ENCODE data around the gene EPHB2.
"Not testable (repeated sequence)": the region's sequence is repeated elsewhere in the genome, so short reads cannot be mapped to it uniquely, and the experiment has no call there.

Gene EPHB2

DNA sequence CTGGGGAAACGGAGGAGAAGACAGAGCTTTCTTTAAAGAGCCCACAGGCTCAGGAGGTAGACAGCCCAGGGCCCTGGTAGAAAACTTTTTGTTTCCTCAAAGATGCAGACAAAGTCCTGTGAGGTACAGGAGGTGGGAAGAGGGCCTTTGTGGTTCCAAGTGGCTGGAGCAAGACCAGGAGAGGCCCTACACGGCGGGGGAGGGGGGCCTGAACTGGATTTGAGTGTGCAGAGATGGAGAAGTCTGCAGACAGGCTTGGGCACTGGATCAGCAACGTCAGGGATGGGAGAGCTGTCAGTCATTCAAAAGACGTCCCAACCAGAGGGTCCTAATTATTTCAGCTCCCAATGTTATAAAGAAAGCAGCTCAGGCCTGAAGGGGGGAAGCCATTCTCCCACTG lies 126.2 kb downstream of the EPHB2 start:
- no peak for DNase-seq (ENCODE audit: low read depth, low spot score)

DNA sequence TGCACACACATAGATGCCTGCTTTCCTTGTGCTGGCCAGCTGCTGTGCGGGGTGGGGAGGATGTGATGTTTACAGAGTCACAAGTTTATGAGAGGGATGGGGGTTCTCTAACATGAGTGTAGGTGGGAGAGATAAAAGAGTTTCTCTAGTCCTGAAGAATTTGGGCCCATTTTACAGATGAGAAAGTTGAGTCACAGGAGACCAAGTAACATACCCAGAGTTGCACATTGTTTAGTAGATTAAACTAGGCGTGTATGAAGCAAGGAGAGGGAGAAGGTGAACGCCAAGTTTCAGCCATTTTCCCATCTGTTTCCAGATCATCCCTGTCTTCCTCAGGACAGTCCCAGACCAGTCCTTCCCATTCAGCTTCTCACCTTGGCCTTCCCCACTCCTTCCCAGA lies 126.7 kb downstream of the EPHB2 start:
- no peak for DNase-seq (ENCODE audit: low read depth, low spot score)

DNA sequence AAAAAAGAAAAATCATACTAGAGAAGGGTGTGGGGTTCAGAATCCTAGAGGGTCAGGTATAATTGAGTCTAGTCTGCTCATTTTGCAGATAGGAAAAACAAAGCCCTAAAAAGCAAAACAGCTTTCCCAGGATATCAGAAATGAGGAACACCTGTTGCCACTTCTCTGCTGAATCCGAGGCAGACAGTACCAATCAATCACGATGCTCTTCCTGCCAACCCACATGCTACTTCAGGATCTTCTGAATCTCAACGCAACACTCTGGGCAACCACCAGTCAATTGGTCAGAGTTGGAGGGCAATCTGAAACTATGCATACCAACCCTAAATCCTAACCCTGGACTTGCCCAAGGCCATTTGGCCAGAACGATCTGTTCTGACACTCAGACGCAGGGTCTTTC lies 128.3 kb downstream of the EPHB2 start:
- no peak for DNase-seq (ENCODE audit: low read depth, low spot score)

DNA sequence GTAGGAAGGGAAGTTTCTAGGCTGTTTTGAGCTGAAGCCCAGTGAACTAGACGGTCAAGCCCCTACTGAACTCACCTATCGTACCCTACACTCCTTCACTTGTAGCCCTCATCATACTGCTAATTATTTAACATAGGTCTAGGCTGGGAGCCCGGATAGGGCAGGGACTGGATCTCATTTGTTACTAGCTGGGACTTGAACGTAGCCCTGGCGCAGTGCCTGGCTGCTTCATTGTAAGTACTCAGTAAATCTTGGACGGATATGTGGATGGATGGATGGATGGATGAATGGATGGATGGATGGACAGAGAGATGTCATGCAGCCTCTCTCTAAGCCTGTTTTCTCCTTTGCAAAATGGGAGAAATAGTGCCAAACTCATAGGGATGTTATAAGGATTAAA lies 129.2 kb downstream of the EPHB2 start:
- DNase-seq (ENCODE audit: low read depth, low spot score): no peak

DNA sequence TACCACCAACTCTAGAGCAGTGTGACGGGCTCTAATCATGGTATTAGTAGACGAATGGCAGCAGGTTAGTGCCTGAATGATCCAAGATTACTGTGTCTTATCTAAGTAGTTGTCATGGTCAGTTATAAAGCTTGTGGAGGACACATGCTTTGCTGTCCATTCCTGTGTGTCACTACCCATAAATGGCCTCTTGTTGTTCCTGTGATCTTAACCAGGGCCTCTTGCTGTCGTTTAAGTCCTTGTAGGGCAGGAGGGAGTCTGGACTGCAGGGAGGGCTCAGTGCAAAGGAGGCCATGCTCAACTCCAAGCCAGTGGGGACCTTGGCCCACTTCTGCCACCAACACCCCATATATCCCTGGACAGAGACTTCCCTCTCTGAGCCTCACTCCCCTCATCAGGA lies 130.5 kb downstream of the EPHB2 start:
- DNase-seq (ENCODE audit: low read depth, low spot score): no peak

GRCh38 chr1:22841860-22842281 lies 131.2 kb downstream of the EPHB2 start:
- DNase-seq (ENCODE audit: low read depth, low spot score): no peak

GRCh38 chr1:22843441-22844183 lies 133.0 kb downstream of the EPHB2 start:
- DNase-seq (ENCODE audit: low read depth, low spot score): not testable (repeated sequence)

- no peak for DNase-seq (ENCODE audit: low read depth, low spot score)
Measured at GRCh38 chr1:22844621-22845020, 134.0 kb downstream of the EPHB2 start.

DNA sequence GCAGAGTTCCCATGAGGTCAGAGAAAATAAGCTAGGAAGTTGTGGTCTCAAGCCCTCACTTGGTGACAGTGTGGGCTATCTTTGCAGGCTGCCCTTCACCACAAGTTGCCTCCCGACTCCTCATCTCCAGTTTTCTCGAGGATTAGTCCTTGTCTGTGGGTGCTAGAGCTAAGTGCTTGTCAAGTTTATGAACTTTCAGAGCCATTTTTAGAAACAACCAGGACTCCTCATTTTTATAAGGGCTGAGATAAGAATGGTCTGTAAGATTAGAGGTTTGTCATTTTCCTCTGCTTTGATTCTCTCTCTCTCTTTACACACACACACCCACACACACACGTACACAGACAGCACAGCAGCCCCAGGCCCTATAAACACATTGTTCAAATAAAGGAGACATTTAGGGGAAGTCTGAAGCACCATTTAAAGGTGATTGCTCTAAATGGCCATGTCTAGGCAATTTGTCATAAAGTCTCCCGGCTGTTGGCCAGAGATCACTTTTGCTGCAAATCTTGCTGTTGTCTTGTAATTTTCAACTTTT lies 134.8 kb downstream of the EPHB2 start:
- no peak for DNase-seq (ENCODE audit: low read depth, low spot score)

- DNase-seq (ENCODE audit: low read depth, low spot score): no peak
Measured at GRCh38 chr1:22846458-22846857, 135.8 kb downstream of the EPHB2 start.

DNA sequence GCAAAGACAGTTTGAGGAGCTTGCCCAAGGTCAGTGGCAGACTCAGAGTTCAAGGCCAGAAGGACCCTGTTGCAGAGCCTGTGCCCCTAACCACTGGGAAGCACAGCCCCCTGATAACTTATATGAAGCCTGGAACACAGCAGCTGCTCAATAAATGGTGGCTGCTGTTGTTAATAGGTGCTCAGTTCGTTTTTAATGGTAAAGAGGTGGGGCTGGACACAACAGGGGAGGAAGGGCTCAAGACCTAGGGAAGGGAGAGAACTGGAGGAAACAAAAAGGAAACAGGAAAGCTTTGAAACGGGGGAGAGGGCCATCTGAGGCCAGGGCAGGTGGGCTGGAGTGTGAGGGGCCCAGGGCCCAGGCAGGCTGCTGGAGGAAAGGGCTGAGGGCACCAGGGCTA lies 136.6 kb downstream of the EPHB2 start:
- no peak for DNase-seq (ENCODE audit: low read depth, low spot score)

DNA sequence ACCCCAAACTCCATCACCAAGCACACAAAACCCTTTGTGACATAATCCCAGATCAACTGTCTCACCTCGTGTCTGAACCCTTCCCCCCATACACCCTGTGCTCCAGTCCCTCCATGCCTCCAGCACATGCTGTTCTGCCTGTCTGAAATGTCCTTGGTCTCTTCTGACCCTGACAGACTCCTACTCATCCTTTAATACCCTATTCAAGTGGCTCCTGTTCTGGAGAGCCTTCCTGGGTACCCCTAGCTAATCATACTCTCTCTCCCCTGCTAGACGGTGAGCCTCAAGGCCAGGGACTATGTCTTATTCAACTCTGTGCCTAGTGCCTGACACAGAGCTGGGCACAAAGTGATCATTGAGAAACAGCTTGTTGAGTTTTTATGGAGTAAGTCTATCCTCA lies 137.1 kb downstream of the EPHB2 start:
- DNase-seq (ENCODE audit: low read depth, low spot score): no peak

- no peak for DNase-seq (ENCODE audit: low read depth, low spot score)
Measured at GRCh38 chr1:22848405-22848804, 137.8 kb downstream of the EPHB2 start.

GRCh38 chr1:22849770-22850169 lies 139.1 kb downstream of the EPHB2 start:
- no peak for DNase-seq (ENCODE audit: low read depth, low spot score)

- no peak for DNase-seq (ENCODE audit: low read depth, low spot score)
Measured at GRCh38 chr1:22850281-22850680, 139.6 kb downstream of the EPHB2 start.

DNA sequence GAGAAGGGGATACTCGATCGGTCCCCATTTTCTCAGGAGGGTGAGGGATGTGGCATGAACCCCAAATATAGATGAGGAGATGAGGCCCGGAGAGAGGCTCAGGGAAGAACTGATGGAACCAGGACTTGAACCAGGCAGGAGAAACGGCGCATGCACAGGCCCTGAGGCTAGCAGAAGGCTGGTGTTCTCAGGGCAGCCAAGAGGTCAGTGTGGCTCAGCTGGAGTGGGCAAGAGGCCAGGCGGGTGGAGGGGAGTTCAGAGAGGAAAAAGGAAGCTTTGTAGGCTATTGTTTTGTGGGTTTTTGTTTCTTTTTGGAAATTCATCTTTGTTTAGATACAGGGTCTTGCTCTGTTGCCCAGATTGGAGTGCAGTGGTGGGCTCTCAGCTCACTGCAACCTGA lies 140.0 kb downstream of the EPHB2 start:
- no peak for DNase-seq (ENCODE audit: low read depth, low spot score)

DNA sequence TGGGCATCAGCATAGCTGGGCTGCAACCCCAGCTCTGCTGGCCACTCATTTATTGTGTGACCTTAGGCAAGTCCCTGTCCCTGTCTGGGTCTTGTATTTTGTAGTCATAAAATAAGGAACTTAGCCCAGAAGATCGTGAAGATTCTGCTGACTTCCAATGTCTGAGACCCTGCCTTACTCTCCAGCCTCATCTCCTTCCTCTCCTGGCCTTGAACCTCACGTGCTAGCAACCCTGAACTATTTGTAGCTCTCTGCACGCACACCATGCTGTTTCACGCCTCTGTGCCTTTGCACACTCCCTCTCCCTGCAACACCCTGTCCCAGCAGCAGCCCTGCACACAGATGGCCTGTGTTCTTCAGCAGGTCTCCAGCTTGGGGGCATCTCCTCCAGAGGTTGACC lies 140.9 kb downstream of the EPHB2 start:
- no peak for DNase-seq (ENCODE audit: low read depth, low spot score)

GRCh38 chr1:22852144-22852655 lies 141.6 kb downstream of the EPHB2 start:
- no peak for DNase-seq (ENCODE audit: low read depth, low spot score)

DNA sequence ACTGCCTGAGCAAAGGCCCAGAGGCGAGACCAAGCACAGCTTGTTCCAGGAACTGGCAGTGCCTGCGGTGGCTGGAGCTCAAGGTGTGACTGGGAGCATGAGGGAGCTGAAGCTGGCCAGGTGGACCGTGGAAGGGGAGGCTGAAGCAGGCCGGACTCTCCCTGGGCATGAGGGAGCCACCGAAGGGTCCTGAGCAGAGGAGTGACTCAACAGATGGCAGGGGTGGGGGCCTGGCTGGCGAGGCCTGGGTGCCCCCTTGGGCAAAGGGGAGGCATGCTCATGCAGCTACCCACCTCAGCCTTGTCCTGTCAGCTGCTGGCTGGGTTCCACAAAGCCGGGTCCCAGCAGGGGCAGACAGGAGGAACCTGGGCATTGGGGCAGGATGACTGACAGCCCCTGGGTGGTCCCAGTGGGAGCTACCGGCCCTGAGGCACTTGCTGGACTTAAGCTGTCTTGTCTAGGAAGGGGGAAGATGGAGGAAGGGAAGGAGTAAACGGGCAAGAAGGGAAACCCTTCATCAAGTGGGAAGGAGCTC lies 143.1 kb downstream of the EPHB2 start:
- DNase-seq (ENCODE audit: low read depth, low spot score): no peak

- no peak for DNase-seq (ENCODE audit: low read depth, low spot score)
Measured at GRCh38 chr1:22854688-22855565, 144.3 kb downstream of the EPHB2 start.

- DNase-seq (ENCODE audit: low read depth, low spot score): no peak
Measured at GRCh38 chr1:22855668-22856606, 145.3 kb downstream of the EPHB2 start.
